SK-MEL-5 (cell line): ENCODE measurements around the gene PRRG1. TPM values are rescaled to one million over a fixed set of nuclear protein-coding genes. Genes with fewer than 3 reads are reported as not detected.
A peak's percentile ranks its signal among the peaks of the same experiment; 100 is the strongest.
"Not testable (repeated sequence)": the region's sequence is repeated elsewhere in the genome, so short reads cannot be mapped to it uniquely, and the experiment has no call there.

Source experiments
- DNase-seq: peaks from one replicate; pipeline ENCODE4 v3.0.0-alpha.2; 2016; ENCODE audit warnings: low read depth, low spot score
- in situ Hi-C: cut with HindIII; loops from 2 replicates; pipeline ENCODE4 v1.10.0; 2016; ENCODE audit warnings: low sequenced_read_pairs, high pct_unique_total_duplicates, low pct_unique_long_range_greater_than_20kb
- total RNA-seq: library from RNA; depleted of rRNA; stranded (reverse); fragments of >200 nt; shearing (Covaris generic); gene quantifications from 2 replicates; pipeline ENCODE4 v1.2.3, GENCODE V29; 2014

Gene PRRG1
- total RNA-seq, 1 experiment from 2014 or later, result 17.6 TPM

DNA sequence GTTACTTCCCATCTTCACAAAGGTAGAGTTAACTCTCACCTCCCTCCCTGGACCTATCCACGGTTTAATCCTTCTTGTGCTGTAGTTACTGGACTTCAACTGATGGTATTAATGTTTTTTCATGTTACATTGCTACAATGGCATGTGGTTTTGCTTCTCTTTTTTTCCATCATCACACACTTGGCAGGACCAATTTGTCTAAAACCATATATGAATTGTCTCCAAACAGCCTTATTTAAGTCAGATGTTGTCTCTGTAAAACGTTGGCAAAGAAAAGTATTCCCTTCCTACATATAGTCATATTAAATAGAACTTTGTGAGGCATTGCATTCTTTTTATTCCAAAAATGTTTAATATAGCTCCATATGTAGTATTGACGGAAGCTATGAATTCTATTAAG, 15.5 kb downstream of the PRRG1 start:
- in situ Hi-C loops, result no loop called here
- DNase-seq, result no peak

DNA sequence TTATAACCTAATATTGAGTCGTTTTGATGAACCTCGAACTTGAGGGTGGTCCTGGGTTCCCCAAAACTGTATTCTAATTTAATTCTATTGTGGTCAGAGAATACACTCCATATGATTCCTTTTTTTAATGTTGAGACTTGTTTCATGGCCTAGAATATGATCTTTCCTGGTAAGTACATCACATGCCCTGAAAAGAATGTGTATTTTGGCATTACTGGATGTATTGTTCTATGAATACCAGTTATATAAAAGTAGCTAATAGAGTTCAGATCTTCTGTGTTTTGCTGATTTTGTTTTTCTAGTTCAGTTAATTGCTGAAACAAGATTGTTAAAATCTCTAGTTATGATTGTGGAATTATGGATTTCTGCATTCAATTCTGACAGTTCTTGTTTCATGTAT, 18.8 kb downstream of the PRRG1 start:
- in situ Hi-C loops, result no loop called here

DNA sequence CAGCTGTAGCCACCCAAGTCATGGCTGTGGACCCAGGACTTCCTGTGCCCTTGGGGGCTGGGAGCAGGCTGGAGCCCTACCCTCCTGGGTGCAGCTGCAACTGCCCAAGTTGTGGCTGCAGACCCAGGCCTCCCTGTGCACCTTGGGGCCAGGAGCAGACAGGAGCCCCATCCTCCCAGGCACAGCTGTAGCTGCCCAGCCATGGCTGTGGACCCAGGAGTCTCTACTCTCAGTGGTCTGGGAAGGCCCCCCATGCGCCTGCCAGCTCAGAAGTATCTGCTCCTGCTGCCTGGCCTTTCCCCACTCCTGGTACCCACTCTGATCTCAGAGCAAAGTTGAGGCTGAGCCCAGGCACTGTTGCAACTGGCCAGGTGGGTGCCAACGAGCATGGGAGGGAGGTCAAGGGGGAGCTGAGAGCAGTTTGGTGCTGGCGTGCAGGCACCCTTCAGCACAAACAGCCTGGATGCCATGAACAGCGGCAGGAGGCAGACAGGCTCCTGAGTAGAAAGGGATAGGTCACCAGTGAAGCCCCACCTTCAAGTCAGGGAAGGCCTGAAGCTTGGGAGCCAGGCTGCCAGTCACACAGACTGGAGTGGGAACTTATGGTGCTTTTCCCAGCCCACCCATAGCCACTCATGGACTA, 21.5 kb downstream of the PRRG1 start:
- DNase-seq, result no peak
- in situ Hi-C loops, result no loop called here

More for the DNA sequence above, 18.8 kb downstream of the PRRG1 start:
- no peak for DNase-seq

DNA sequence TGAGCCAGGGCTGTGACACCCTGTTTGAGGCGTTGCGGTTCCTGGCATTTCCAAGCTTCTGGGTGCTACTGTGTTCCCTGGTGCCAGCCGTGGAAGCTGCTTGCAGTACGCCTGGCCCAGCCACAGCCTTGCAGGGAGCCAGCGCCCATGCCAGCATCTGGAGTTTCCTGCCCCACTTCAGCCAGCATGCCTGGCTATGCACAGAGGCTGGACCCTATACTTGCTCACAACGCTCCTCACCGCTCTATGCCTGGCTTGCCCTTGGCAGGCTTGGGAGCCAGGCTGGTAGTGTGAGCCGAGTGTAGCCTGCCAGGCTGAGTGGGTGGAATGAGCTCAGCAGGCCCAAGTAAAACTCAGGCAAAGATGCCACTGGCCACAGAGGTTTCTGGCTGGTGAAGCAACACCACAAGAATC, 22.4 kb downstream of the PRRG1 start:
- in situ Hi-C loops, result no loop called here
- no peak for DNase-seq

DNA sequence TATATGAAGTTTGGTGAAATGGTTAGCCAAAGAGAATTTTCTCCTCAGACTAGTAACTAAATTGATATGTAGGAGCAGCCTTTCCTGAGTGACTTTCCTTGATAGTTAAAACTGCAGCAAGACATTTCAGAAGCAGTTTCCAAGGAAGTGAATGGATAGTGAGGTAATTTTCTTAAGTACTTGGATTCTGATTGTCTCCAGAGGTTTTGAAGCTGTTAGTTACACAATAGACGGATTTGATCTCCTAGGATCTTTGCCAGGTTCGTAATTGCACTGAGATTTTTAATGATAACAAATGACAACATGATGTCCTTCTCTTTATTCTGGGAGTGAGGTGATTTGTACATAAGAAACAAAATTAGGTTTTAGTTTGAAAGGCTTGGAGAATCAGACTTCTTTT, 29.2 kb downstream of the PRRG1 start:
- DNase-seq, result no peak
- in situ Hi-C loops, result no loop called here

DNA sequence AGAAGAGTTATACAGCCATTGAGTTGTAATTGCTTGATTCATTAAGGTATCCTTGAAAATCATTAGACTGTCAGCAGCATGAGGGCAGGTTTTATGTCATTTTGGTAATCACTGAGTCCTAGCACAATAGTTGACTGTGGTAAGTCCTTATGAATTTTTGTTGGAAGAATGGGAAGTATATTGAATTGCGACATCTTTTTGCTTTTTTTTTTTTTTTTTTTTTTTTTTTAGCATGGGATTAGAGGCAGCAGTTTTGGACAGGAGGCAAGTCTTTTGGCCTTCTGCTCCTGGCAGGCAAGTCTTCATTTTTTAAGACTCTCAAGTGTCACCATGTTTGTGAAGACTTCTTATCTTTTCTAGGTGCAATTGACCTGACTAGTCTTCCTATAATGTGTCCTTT, 29.7 kb downstream of the PRRG1 start:
- no peak for DNase-seq
- in situ Hi-C loops, result no loop called here

DNA sequence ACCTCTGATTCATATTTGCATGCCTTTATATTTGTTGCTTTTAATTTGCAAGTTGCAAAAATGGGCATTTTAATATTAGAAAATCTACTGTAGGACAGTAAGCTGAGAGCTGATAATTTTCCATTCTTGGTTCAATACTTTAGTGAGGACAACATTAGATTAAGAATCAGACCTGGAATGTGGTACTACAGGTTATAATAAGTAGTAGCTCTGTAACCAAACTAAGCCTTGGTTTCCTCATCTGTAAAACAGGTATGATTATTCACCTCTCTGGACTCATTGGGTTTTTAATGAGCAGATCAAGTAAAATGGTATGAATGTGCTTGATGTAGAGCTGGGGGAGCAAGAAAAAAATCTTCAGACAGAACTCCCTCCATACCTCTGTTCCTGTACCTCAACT, 31.1 kb downstream of the PRRG1 start:
- DNase-seq, result no peak
- in situ Hi-C loops, result no loop called here

DNA sequence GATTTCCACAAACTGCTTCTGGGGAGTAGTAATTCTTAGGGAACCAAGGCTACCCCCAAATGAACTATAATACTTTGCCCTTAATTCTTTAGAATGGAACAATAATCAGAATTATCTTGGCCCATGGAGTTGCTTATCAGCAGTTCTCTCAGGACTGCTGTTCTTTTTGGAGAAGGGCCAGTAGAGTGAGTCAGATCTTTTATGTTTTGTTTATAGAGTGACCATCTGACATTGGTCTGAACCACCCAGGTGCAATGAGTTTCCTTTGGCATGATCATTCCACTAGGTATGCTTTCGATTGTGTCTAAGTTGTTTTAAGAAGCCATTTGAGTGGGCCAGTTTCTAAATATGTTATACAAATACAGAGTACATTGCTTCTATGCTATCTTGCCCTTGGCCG, 31.8 kb downstream of the PRRG1 start:
- no peak for DNase-seq
- in situ Hi-C loops, result no loop called here

DNA sequence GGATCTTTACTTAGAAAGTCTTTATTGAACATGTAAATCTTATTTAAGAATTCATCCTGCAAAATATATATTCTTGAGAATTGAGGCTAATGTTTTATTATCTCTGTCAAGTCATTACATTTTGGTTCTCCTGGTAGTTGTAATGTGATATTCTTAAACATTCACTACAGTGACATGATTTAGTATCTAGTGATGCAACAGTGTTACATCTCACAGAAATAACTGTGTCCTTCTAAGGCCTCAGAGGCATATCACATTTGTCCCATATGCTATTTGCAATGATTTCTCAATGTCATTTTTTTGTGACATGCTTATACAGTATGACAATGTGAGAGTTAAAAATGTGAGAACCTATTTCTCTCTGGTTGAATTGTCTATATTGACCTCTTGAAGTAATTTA, 34.1 kb downstream of the PRRG1 start:
- DNase-seq, result no peak
- in situ Hi-C loops, result no loop called here

DNA sequence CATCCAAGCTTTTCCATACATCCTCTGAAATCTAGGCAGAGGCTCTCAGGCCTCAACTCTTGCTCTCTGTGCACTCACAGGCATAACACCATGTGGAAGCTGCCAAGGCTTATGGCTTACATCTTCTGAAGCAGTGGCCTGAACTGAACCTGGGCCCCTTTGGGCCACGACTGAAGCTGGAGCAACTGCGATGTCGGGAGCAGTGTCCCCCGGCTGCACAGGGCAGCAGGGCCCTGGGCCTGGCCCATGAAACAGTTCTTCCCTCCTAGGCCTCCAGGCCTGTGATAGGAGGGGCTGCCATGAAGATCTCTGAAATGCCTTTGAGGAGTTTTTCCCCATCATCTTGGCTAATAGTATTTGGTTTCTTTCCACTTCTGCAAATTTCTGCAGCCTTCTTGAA, 39.2 kb downstream of the PRRG1 start:
- in situ Hi-C loops, result no loop called here
- no peak for DNase-seq

DNA sequence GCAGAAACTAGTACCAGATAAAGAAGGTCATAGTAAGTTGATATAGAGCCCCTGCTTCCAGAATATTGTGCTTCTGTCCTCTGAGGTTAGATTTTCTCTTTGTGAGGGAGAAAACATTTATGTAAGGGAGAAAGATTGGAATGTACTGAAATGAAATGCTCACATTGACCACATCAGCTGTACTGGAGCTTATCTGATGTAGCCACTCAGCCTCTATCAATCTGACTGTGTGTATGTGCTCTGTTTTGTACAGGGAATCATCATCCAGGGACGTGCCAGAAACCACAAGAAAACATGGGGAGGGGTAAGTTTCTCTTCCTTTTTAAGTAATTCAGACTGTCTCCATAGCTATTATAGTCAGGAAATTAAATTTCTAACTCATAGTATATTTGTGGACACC, 56.8 kb downstream of the PRRG1 start:
- in situ Hi-C loops, result no loop called here
- no peak for DNase-seq

DNA sequence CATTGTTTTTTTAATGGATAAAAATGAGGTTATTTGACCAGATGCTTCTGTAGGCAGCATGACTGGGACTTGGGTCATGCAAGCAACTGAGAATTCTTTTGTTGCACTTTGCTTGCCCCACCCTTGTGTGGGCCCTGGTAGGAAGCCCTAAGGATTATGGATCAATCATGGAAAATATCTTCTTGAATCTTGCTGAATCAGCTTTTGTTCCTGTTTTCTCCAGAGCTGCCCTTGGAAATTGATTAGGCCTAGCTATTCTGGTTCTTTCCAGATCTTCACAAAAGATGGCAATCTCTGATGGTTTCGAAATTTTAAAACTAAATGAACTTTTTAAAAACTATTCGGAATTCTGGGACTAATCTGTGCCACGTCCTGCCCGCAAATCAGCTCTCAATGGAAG, 58.6 kb downstream of the PRRG1 start:
- in situ Hi-C loops, result no loop called here

DNA sequence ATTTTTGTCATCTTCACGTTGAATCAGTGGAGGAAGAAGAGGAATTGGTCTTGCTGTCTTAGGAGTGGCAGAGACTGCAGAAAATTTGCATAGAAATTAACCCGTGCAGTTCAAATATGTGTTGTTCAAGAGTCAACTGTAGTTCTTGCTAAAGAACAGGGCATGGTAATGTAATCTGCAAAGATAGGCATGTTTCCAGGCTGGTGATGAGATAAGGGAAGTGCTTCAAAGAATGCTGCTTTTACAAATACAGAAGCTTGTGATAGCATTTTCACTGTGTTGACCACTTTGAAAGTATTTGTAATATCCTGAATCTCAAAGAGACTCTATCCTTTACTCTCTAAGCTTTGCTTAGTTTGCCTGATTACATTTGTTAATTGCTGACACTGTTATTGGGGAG, 60.1 kb downstream of the PRRG1 start:
- in situ Hi-C loops, result no loop called here
- DNase-seq, result no peak

More for the DNA sequence above, 58.6 kb downstream of the PRRG1 start:
- no peak for DNase-seq

DNA sequence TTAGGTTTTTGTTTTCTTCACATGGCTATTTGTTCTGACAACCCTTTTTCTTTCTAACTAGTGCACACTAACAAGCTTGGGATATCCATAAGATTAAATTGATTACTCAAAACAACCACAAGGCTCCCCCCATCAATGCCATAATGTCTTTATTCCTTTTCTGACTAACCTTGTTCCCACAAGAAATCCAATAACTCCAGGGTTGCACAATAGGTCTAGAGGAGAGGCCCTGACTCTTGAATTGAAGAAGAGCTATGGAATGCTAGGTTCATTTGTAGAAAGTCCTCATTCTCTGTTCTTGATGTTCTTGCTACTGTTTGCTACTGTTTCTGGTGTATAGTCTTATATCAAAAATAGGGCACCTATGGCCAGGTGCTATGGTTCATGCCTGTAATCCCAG, 71.0 kb downstream of the PRRG1 start:
- DNase-seq, result no peak
- in situ Hi-C loops, result no loop called here

DNA sequence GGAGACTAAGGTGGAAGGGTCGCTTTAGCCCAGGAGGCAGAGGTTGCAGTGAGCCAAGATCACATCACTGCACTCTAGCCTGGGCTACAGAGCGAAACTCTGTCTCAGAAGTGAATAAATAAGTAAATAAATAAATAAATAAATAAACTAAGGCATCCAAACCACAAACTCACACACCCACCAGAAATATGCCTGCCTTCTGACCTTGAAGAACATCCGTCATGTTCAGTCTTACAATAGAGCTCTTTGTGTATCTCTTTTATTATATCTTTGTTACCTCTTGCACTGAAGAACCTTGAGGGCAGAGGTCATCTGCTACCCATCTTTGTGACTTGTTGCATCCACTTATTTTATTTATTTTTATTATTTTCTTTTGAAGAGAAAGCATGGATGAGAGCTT, 71.6 kb downstream of the PRRG1 start:
- DNase-seq, result peak; percentile 7
- in situ Hi-C loops, result no loop called here

DNA sequence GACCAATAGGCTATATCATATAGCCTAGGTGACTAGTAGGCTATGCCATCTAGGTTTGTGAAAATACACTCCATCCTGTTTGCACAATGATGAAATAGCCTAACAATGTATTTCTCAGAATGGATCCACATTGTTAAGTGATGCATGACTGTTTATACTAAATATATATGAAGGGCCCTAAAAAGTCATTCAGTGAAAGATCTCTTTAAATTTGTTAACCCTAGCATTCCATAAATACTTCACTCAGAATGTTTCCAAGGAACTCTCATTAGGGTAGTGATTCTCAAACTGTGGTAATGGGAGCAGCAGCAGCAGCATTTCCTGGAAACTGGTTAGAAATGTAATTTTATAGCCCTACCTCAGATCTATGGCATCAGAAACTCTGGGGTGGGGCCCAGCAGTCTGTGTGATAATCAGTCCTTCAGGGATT, 74.9 kb downstream of the PRRG1 start:
- in situ Hi-C loops, result no loop called here
- DNase-seq, result no peak

DNA sequence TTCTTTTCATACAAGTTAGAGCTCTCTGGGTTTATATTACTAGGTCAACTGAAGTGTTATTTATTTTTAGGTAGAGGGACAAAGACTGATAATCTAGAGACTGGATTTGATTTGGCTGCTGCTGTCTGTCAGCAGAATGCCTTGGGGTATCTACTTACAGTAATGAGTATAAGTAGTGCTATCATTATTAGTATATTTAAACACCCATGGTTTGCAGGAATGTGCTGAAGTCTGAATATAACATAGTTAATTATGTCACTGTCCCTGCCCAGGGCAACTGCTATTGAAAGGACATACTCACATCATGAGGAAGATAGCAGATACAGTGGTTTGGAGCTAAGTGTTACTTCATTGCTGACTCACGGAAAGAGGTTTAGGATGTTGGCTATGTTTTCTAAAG, 76.2 kb downstream of the PRRG1 start:
- in situ Hi-C loops, result no loop called here
- DNase-seq, result no peak

DNA sequence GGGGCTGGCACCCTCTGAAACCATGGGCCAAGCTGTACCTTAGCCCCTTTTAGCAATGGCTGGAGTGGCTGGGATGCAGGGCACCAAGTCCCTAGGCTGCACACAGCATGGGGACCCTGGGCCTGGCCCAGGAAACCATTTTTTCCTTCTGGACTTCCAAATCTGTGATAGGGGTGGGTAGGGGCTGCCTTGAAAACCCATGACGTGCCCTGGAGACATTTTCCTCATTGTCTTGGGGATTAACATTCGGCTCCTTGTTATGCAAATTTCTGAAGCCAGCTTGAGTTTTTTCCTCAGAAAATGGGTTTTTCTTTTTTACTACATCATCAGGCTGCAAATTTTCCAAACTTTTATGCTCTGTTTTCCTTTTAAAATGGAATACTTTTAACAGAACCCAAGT, 79.8 kb downstream of the PRRG1 start:
- in situ Hi-C loops, DNase-seq: not testable (repeated sequence)

DNA sequence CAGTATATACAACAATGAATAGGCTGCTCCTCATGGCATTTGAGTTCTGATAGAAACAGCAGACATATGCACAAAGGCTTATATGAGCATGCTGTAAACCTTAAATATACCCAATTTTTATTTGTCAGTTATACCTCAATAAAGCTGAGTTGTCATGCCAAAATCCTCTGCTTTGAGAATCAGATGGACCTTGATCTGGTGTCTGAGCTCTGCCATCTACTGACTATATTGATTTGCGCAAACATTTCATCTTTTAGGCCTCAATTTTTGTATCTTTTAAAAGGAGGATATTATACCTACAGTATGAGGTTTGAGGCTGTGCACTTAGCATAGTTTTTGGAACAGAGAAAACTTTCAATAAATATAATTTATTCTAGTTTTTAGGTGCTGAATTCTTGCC, 85.2 kb downstream of the PRRG1 start:
- in situ Hi-C loops, result no loop called here
- DNase-seq, result no peak

DNA sequence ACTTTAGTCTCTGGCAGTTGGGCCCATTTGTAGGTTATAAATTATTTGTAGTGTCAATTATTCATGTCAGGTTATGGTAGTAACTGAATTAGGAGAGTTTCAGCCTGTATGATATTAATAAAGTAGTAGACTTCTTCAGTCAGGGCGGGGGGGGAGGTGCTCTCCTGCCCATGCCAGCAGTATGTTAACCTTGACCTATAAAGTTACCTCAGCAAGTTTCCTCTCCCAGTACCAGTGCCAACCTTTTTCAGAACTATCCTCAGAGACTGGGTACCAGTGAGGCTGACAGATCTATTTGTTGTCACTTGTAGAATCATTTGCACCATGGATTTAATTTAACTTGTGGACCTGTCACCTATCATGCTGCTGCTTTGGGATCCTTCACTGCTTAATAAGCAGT, 88.0 kb downstream of the PRRG1 start:
- no peak for DNase-seq
- in situ Hi-C loops, result no loop called here
